Measurements from ENCODE around the gene SDR42E1.

The SDR42E1 gene

DNA sequence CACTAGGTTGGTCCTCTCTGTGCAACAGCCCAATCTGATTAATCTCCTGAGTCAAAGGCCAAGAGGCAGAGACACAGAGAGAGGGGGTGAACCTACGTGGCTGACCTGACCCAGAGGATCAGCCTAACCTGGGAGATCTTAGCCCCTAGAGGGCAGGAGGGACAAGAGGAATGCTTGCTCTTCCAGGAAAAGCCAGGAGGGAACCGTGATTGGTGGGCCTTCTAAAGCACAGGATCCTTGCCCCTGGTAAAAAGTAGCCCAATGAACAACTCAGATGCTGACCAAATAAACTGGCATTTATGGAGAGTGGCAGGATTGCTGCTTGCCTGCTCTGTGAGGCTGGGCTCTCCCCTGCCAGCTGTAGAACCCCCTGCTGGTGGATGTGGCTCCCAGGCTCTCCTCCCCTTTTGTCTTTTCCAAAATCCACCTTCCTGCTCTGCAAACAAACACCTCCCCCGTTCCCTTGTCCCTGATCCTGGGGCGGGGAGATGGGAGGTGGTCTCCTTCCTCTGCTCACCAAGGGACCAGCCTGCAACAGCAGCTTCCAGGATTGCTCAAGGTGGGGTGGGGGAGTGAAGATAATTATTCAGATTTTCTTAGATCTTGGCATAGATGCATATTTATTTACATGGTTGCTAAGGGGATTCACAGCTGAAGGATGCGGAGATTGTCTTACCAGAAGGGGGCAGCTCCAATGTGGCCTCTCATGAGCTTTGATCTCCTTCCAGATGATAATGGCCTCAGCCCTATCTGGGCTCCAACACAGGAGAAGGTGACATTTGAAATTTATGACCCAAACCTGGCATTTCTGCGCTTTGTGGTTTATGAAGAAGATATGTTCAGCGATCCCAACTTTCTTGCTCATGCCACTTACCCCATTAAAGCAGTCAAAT, 71.9 kb downstream of the SDR42E1 start:
- DNase-seq (ENCODE audit: low read depth) = no peak
